Muscle of leg (tissue), 11 donors: Measurements from ENCODE around the gene SNX13. TPM values are rescaled to one million over a fixed set of nuclear protein-coding genes. Genes with fewer than 3 reads are reported as not detected.
"Not testable (repeated sequence)": the region's sequence is repeated elsewhere in the genome, so short reads cannot be mapped to it uniquely, and the experiment has no call there.

Experiments used
- DNase-seq: peaks from one replicate; pipeline ENCODE4 v3.0.0; 2013
- H3K27ac ChIP-seq: one replicate; pipeline ENCODE4 v1.5.1; 2013; ENCODE audit warnings: mild to moderate bottlenecking, low read length, control low read depth
- H3K27me3 ChIP-seq: one replicate; pipeline ENCODE4 v1.6.1; 2013; ENCODE audit warnings: low read length; ENCODE audit not compliant: control insufficient read depth, insufficient read depth
- H3K36me3 ChIP-seq: one replicate; pipeline ENCODE4 v1.6.1; 2013; ENCODE audit warnings: low read length; ENCODE audit not compliant: control insufficient read depth, insufficient read depth
- H3K4me1 ChIP-seq: one replicate; pipeline ENCODE4 v1.6.1; 2013; ENCODE audit warnings: low read length; ENCODE audit not compliant: control insufficient read depth, insufficient read depth
- H3K4me3 ChIP-seq: one replicate; pipeline ENCODE4 v1.5.1; 2013; ENCODE audit warnings: low read length, control low read depth
- H3K9me3 ChIP-seq: replicated peaks from 2 replicates; pipeline ENCODE4 v1.6.1; 2013; ENCODE audit warnings: low read depth, low read length; ENCODE audit not compliant: control insufficient read depth
- WGBS: methylation state at CpG from one replicate; pipeline ENCODE4 v1.1.5; 2013; ENCODE audit warnings: missing lambda C conversion rate; ENCODE audit not compliant: insufficient coverage; 5-methylcytosine and 5-hydroxymethylcytosine counted together
- polyA plus RNA-seq, 8 donors: library from polyadenylated mRNA; unstranded; fragments of 120-200 nt; gene quantifications; one replicate each; pipeline versions ENCODE4 v1.2.1 to v1.2.3, GENCODE V29; 2013; ENCODE audit warnings: inconsistent platforms in 1 of 8, low replicate concordance in 1 of 8; ENCODE audit not compliant: insufficient read length in 8 of 8, insufficient read depth in 1 of 8
- total RNA-seq: library from RNA; stranded (reverse); fragments of 120-200 nt; gene quantifications from one replicate; pipeline ENCODE4 v1.2.4, GENCODE V29; 2013

The SNX13 gene
- total and polyA plus RNA-seq, 9 donors = 15.4 to 43.4 (median 21.0) TPM

DNA sequence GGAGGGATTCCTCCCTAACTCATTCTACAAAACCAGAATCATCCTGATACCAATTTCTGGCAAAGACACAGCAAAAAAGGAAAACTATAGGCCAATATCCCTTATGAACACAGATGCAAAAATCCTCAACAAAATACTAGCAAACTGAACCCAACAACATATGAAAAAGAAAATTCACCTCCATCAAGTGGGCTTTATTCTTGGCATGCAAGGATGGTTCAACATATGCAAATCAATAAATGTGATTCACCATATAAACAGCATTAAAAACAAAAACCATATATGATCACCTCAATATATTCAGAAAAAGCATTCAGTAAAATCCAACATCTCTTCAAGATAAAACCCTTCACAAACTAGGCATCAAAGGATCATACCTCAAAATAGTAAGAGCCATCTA, 23.5 kb downstream of the SNX13 start:
- Histone ChIP-seq H3K36me3 (no peaks in the 10 kb centered on the region), H3K27ac (no peak overlapping the region), H3K4me1 (peaks cover 2% of the 10 kb centered on the region), H3K27me3 (no peaks in the 10 kb centered on the region), H3K9me3 (peaks cover 7% of the 10 kb centered on the region), H3K4me3 (no peak overlapping the region)
- DNase-seq = no peak

DNA sequence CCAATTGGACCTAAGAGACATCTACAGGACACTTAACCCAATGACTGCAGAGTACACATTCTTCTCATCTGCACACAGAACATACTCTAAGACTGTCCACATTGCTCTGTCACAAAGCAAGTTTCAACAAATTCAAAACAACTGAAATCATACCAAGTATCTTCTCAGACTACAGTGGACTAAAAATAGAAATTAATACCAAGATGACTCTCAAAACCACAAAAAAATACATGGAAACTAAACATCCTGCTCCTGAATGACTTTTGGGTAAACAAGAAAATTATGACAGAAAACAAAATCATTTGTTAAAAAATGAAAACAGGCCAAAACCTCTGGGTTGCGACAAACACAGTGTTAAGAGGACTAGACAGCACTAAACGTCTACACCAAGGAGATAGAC, 24.5 kb downstream of the SNX13 start:
- H3K4me1 ChIP-seq = peaks cover 2% of the 10 kb centered on the region
- H3K27me3 ChIP-seq = no peaks in the 10 kb centered on the region
- no peak overlapping the region for H3K27ac ChIP-seq
- H3K36me3 ChIP-seq = no peaks in the 10 kb centered on the region
- H3K9me3 ChIP-seq = peaks cover 7% of the 10 kb centered on the region
- no peak overlapping the region for H3K4me3 ChIP-seq
- no CpG with 5 or more reads among the region's 2 CpGs for WGBS
- DNase-seq = no peak

- peaks cover 2% of the 10 kb centered on the region for H3K4me1 ChIP-seq
- H3K9me3 ChIP-seq = peaks cover 7% of the 10 kb centered on the region
- 96% methylated on average over 3 of the region's 6 CpGs for WGBS
- no peaks in the 10 kb centered on the region for H3K27me3 ChIP-seq
- no peaks in the 10 kb centered on the region for H3K36me3 ChIP-seq
- no peak for DNase-seq
- no peak overlapping the region for H3K27ac ChIP-seq
- no peak overlapping the region for H3K4me3 ChIP-seq
These were observed 25.1 kb downstream of the SNX13 start for GRCh38 chr7:17915168-17915567.

- no CpG with 5 or more reads among the region's 2 CpGs for WGBS
- peaks cover 2% of the 10 kb centered on the region for H3K4me1 ChIP-seq
- no peak for DNase-seq
These were observed 27.0 kb downstream of the SNX13 start for GRCh38 chr7:17913250-17913649.

GRCh38 chr7:17912536-17913235, 27.6 kb downstream of the SNX13 start:
- WGBS = 77% methylated on average over 3 of the region's 5 CpGs
- H3K4me3 ChIP-seq = no peak overlapping the region
- H3K27me3 ChIP-seq = no peaks in the 10 kb centered on the region
- H3K27ac ChIP-seq = no peak overlapping the region
- DNase-seq = no peak
- peaks cover 2% of the 10 kb centered on the region for H3K4me1 ChIP-seq
- peaks cover 9% of the 10 kb centered on the region for H3K9me3 ChIP-seq
- no peaks in the 10 kb centered on the region for H3K36me3 ChIP-seq

More at GRCh38 chr7:17913250-17913649, 27.0 kb downstream of the SNX13 start:
- Histone ChIP-seq H3K4me3 (no peak overlapping the region), H3K36me3 (no peaks in the 10 kb centered on the region), H3K27me3 (no peaks in the 10 kb centered on the region), H3K27ac (no peak overlapping the region), H3K9me3 (peaks cover 9% of the 10 kb centered on the region)

- no CpG with 5 or more reads among the region's 1 CpG for WGBS
These were observed 28.2 kb downstream of the SNX13 start for GRCh38 chr7:17912050-17912449.

GRCh38 chr7:17910377-17910776, 29.9 kb downstream of the SNX13 start:
- no peaks in the 10 kb centered on the region for H3K27me3 ChIP-seq
- H3K9me3 ChIP-seq = peaks cover 2% of the 10 kb centered on the region
- WGBS = 100% methylated on average over 1 of the region's 3 CpGs
- no peak for DNase-seq
- no peak overlapping the region for H3K4me3 ChIP-seq
- H3K4me1 ChIP-seq = peaks cover 2% of the 10 kb centered on the region
- H3K27ac ChIP-seq = no peak overlapping the region
- no peaks in the 10 kb centered on the region for H3K36me3 ChIP-seq

More at GRCh38 chr7:17912050-17912449, 28.2 kb downstream of the SNX13 start:
- Histone ChIP-seq H3K27ac (no peak overlapping the region), H3K27me3 (no peaks in the 10 kb centered on the region), H3K9me3 (peaks cover 6% of the 10 kb centered on the region), H3K36me3 (no peaks in the 10 kb centered on the region), H3K4me3 (no peak overlapping the region), H3K4me1 (peaks cover 2% of the 10 kb centered on the region)
- DNase-seq = no peak

DNA sequence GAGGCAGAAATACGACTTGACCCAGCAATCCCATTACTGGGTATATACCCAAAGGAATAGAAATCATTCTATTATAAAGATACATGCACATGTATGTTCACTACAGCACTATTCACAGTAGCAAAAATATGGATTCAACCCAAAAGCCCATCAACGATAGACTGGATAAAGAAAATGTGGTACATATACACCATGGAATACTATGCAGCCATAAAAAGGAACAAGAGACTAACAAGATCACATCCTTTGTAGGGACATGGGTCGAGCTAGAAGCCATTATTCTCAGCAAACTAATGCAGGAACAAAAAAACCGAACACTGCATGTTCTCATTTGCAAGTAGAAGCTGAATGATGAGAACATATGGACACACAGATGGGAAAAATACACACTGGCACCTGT, 31.0 kb downstream of the SNX13 start:
- H3K9me3 ChIP-seq, H3K27ac ChIP-seq, H3K4me3 ChIP-seq, H3K36me3 ChIP-seq, H3K4me1 ChIP-seq, H3K27me3 ChIP-seq, DNase-seq: not testable (repeated sequence)
- 100% methylated on average over 1 of the region's 4 CpGs for WGBS

GRCh38 chr7:17907014-17907413, 33.3 kb downstream of the SNX13 start:
- no peak overlapping the region for H3K4me3 ChIP-seq
- no CpG with 5 or more reads among the region's 1 CpG for WGBS
- no peak for DNase-seq

GRCh38 chr7:17903337-17903736, 37.0 kb downstream of the SNX13 start:
- H3K27ac ChIP-seq = no peak overlapping the region
- no peak for DNase-seq
- no peaks in the 10 kb centered on the region for H3K9me3 ChIP-seq
- no peak overlapping the region for H3K4me3 ChIP-seq
- H3K27me3 ChIP-seq = no peaks in the 10 kb centered on the region
- H3K4me1 ChIP-seq = no peaks in the 10 kb centered on the region
- H3K36me3 ChIP-seq = no peaks in the 10 kb centered on the region

More at GRCh38 chr7:17907014-17907413, 33.3 kb downstream of the SNX13 start:
- no peak overlapping the region for H3K27ac ChIP-seq
- no peaks in the 10 kb centered on the region for H3K4me1 ChIP-seq
- no peaks in the 10 kb centered on the region for H3K27me3 ChIP-seq
- H3K36me3 ChIP-seq = no peaks in the 10 kb centered on the region
- peaks cover 2% of the 10 kb centered on the region for H3K9me3 ChIP-seq

GRCh38 chr7:17902599-17902998, 37.7 kb downstream of the SNX13 start:
- 67% methylated on average over 3 of the region's 5 CpGs for WGBS
- no peaks in the 10 kb centered on the region for H3K27me3 ChIP-seq
- no peak for DNase-seq
- H3K4me1 ChIP-seq = no peaks in the 10 kb centered on the region
- H3K27ac ChIP-seq = no peak overlapping the region
- H3K4me3 ChIP-seq = no peak overlapping the region
- no peaks in the 10 kb centered on the region for H3K9me3 ChIP-seq
- no peaks in the 10 kb centered on the region for H3K36me3 ChIP-seq
